Skeletal muscle tissue (tissue), 4 donors: ENCODE measurements around the gene THG1L. TPM values are rescaled to one million over a fixed set of nuclear protein-coding genes. Genes with fewer than 3 reads are reported as not detected.
A peak's percentile ranks its signal among the peaks of the same experiment; 100 is the strongest.

Experiments used
- H3K27ac ChIP-seq: one replicate; pipeline ENCODE4 v1.7.0; 2013; ENCODE audit warnings: mild to moderate bottlenecking, low read depth, low read length, inconsistent platforms
- H3K27me3 ChIP-seq, 3 donors: one replicate each; pipeline ENCODE4 v1.7.0; 2013; ENCODE audit warnings: low read length in 3 of 3; ENCODE audit not compliant: control insufficient read depth in 3 of 3, insufficient read depth in 3 of 3
- H3K36me3 ChIP-seq, 3 donors: one replicate each; pipeline ENCODE4 v1.7.0; 2013; ENCODE audit warnings: low read length in 3 of 3; ENCODE audit not compliant: control insufficient read depth in 3 of 3, insufficient read depth in 3 of 3
- H3K4me1 ChIP-seq, 3 donors: one replicate each; pipeline ENCODE4 v1.7.0; 2013; ENCODE audit warnings: low read length in 3 of 3, mild to moderate bottlenecking in 3 of 3; ENCODE audit not compliant: control insufficient read depth in 3 of 3, insufficient read depth in 3 of 3
- H3K4me3 ChIP-seq, 3 donors: one replicate each; pipeline ENCODE4 v1.7.0; 2013; ENCODE audit warnings: low read length in 3 of 3
- H3K9ac ChIP-seq, 3 donors: one replicate each; pipeline ENCODE4 v1.7.0; 2013; ENCODE audit warnings: low read length in 3 of 3, mild to moderate bottlenecking in 3 of 3, moderate library complexity in 2 of 3, low read depth in 1 of 3
- H3K9me3 ChIP-seq, 3 donors: one replicate each; pipeline ENCODE4 v1.7.0; 2013; ENCODE audit warnings: low read length in 3 of 3; ENCODE audit not compliant: control insufficient read depth in 3 of 3
- total RNA-seq: library from RNA; depleted of rRNA; stranded (reverse); fragments of >200 nt; gene quantifications from one replicate; pipeline ENCODE4 v1.2.3, GENCODE V29; 2014
- donor health status: Osteomylitis.

Gene THG1L
- total RNA-seq, 1 donor from 2014 or later, result 31.3 TPM

GRCh38 chr5:157740229-157740610 lies 9.0 kb downstream of the THG1L start:
- H3K27me3 ChIP-seq, result no peaks in the 10 kb centered on the region
- H3K4me1 ChIP-seq, result peaks cover 13 to 17% (median 14%) of the 10 kb centered on the region in 3 donors
- H3K9ac ChIP-seq, result no peak overlapping the region
- no peaks in the 10 kb centered on the region for H3K9me3 ChIP-seq
- peaks cover 10 to 18% (median 14%) of the 10 kb centered on the region in 3 donors for H3K36me3 ChIP-seq
- H3K27ac ChIP-seq, result no peak overlapping the region
- no peak overlapping the region for H3K4me3 ChIP-seq

GRCh38 chr5:157741131-157741530 lies 9.9 kb downstream of the THG1L start:
- peaks cover 13 to 19% (median 14%) of the 10 kb centered on the region in 3 donors for H3K4me1 ChIP-seq
- no peaks in the 10 kb centered on the region for H3K27me3 ChIP-seq
- H3K36me3 ChIP-seq, result peaks cover 4 to 14% (median 11%) of the 10 kb centered on the region in 3 donors
- no peaks in the 10 kb centered on the region for H3K9me3 ChIP-seq
- no peak overlapping the region for H3K4me3 ChIP-seq
- H3K9ac ChIP-seq, result no peak overlapping the region
- H3K27ac ChIP-seq, result no peak overlapping the region

GRCh38 chr5:157743163-157744050 lies 12.2 kb downstream of the THG1L start, which contains the start of gene LSM11:
Gene LSM11 (plus strand): TSS chr5:157743712. CDS start chr5:157743751, 39 bp downstream.
- H3K4me1 ChIP-seq, result peaks cover 13 to 19% (median 14%) of the 10 kb centered on the region in 3 donors

GRCh38 chr5:157744051-157745011 lies 13.1 kb downstream of the THG1L start:
- Histone ChIP-seq H3K27me3 (no peaks in the 10 kb centered on the region), H3K27ac (no peak overlapping the region), H3K4me1 (peaks cover 13 to 19% (median 14%) of the 10 kb centered on the region in 3 donors)

More at GRCh38 chr5:157743163-157744050, 12.2 kb downstream of the THG1L start, which contains the start of gene LSM11:
- no peaks in the 10 kb centered on the region for H3K27me3 ChIP-seq
- no peaks in the 10 kb centered on the region for H3K9me3 ChIP-seq
- peak within 1 kb of the TSS; percentile 73 to 78 (median 78) for H3K9ac ChIP-seq
- peak within 1 kb of the TSS; percentile 68 to 87 (median 80) for H3K4me3 ChIP-seq
- H3K27ac ChIP-seq, result no peak within 1 kb of the TSS
- peaks cover 4 to 7% (median 5%) of the 10 kb centered on the region in 3 donors for H3K36me3 ChIP-seq

GRCh38 chr5:157745041-157745456 lies 13.8 kb downstream of the THG1L start:
- Histone ChIP-seq H3K36me3 (no peaks in the 10 kb centered on the region), H3K27ac (no peak overlapping the region), H3K9ac (peak overlapping the region in 2 of 3 donors; percentile 73 to 78), H3K4me1 (peaks cover 13 to 19% (median 14%) of the 10 kb centered on the region in 3 donors), H3K27me3 (no peaks in the 10 kb centered on the region), H3K4me3 (peak overlapping the region in 1 of 3 donors; percentile 68), H3K9me3 (no peaks in the 10 kb centered on the region)

More at GRCh38 chr5:157744051-157745011, 13.1 kb downstream of the THG1L start:
- Histone ChIP-seq H3K36me3 (peaks cover 2 to 5% (median 2%) of the 10 kb centered on the region in 3 donors), H3K4me3 (peak overlapping the region; percentile 68 to 87 (median 77)), H3K9me3 (no peaks in the 10 kb centered on the region), H3K9ac (peak overlapping the region; percentile 73 to 78 (median 78))

GRCh38 chr5:157747173-157747740 lies 16.0 kb downstream of the THG1L start:
- Histone ChIP-seq H3K9me3 (no peaks in the 10 kb centered on the region), H3K4me3 (no peak overlapping the region), H3K4me1 (peaks cover 13 to 19% (median 14%) of the 10 kb centered on the region in 3 donors), H3K36me3 (no peaks in the 10 kb centered on the region), H3K27me3 (no peaks in the 10 kb centered on the region), H3K27ac (no peak overlapping the region), H3K9ac (no peak overlapping the region)

GRCh38 chr5:157747766-157748700 lies 16.8 kb downstream of the THG1L start:
- Histone ChIP-seq H3K27ac (no peak overlapping the region), H3K4me1 (peaks cover 13 to 17% (median 13%) of the 10 kb centered on the region in 3 donors), H3K27me3 (no peaks in the 10 kb centered on the region), H3K36me3 (peaks cover 0 to 1% (median 0%) of the 10 kb centered on the region in 3 donors), H3K4me3 (no peak overlapping the region), H3K9me3 (no peaks in the 10 kb centered on the region), H3K9ac (no peak overlapping the region)

GRCh38 chr5:157748760-157749461 lies 17.7 kb downstream of the THG1L start:
- no peak overlapping the region for H3K4me3 ChIP-seq
- no peaks in the 10 kb centered on the region for H3K27me3 ChIP-seq
- H3K9me3 ChIP-seq, result no peaks in the 10 kb centered on the region
- H3K9ac ChIP-seq, result no peak overlapping the region
- H3K27ac ChIP-seq, result no peak overlapping the region
- peaks cover 9 to 14% (median 10%) of the 10 kb centered on the region in 3 donors for H3K4me1 ChIP-seq
- H3K36me3 ChIP-seq, result peaks cover 0 to 2% (median 2%) of the 10 kb centered on the region in 3 donors
